HEK293 (cell line): Measurements from ENCODE around the gene PAXX.

ENCODE experiments used
- CTCF ChIA-PET: fragments of 350-600 bp; formaldehyde crosslinking; extraction: SDS; loops from one replicate; lab custom pipeline; 2021; ENCODE audit warnings: antibody characterized with exemption; lab: Yijun Ruan, JAX
- POLR2A ChIA-PET: fragments of 300-600 bp; formaldehyde crosslinking; extraction: SDS; loops from one replicate; lab custom pipeline; 2020; ENCODE audit warnings: antibody characterized with exemption, inconsistent platforms; lab: Yijun Ruan, JAX
- H3K27ac ChIP-seq: fragments of 200-500 bp; sonication (Bioruptor generic); 2 replicates; pipeline ENCODE4 v1.5.1; 2014; ENCODE audit warnings: low read depth, low read length, control low read depth, inconsistent platforms; ENCODE audit errors: extremely low read depth
- H3K36me3 ChIP-seq, 2 experiments: fragments of 200-500 bp in 1 of 2; sonication (Bioruptor generic) in 1 of 2; 1 replicate in 1 of 2; 2 replicates in 1 of 2; pipeline ENCODE4 v1.5.1; 2014 to 2017; ENCODE audit warnings: inconsistent platforms in 2 of 2, low read length in 2 of 2; ENCODE audit not compliant: control insufficient read depth in 2 of 2, insufficient read depth in 1 of 2
- H3K4me1 ChIP-seq: fragments of 200-500 bp; sonication (Bioruptor generic); 2 replicates; pipeline ENCODE4 v1.5.1; 2014; ENCODE audit warnings: mild to moderate bottlenecking, low read length, inconsistent platforms; ENCODE audit not compliant: control insufficient read depth, insufficient read depth
- H3K4me3 ChIP-seq: 2 replicates; pipeline ENCODE4 v1.5.1; 2011; ENCODE audit warnings: low read depth, mild to moderate bottlenecking, control low read depth, low read length, moderate library complexity
- H3K9me3 ChIP-seq: fragments of 200-500 bp; sonication (Bioruptor generic); 2 replicates; pipeline ENCODE4 v1.5.1; 2014; ENCODE audit warnings: low read depth, low read length, inconsistent platforms; ENCODE audit not compliant: control insufficient read depth, insufficient read depth
- EGR2 ChIP-seq: fragments of 450-650 bp; formaldehyde crosslinking; IDR thresholded peaks from 2 replicates; pipeline ENCODE4 v1.5.1; 2016; ENCODE audit warnings: low read depth, missing biosample characterization, missing genetic modification characterization
- GLI4 ChIP-seq: fragments of 450-650 bp; formaldehyde crosslinking; IDR thresholded peaks from 2 replicates; pipeline ENCODE4 v1.5.1; 2016; ENCODE audit warnings: missing biosample characterization, missing genetic modification characterization
- HOXC10 ChIP-seq: sonication (generic); formaldehyde crosslinking; IDR thresholded peaks from 2 replicates; pipeline ENCODE4 v1.8.1; 2023; ENCODE audit warnings: mild to moderate bottlenecking, missing genetic modification reagents
- IKZF3 ChIP-seq: fragments of 450-650 bp; IDR thresholded peaks from 2 replicates; pipeline ENCODE4 v1.5.0; 2018; ENCODE audit warnings: missing biosample characterization, mild to moderate bottlenecking, missing genetic modification characterization, moderate library complexity
- KLF1 ChIP-seq: fragments of 450-650 bp; formaldehyde crosslinking; IDR thresholded peaks from 2 replicates; pipeline ENCODE4 v1.5.1; 2016; ENCODE audit warnings: missing biosample characterization, missing genetic modification characterization
- SCRT1 ChIP-seq: fragments of 450-650 bp; formaldehyde crosslinking; IDR thresholded peaks from 2 replicates; pipeline ENCODE4 v1.5.1; 2016; ENCODE audit warnings: missing biosample characterization, missing genetic modification characterization, borderline replicate concordance
- SCRT2 ChIP-seq: fragments of 450-650 bp; formaldehyde crosslinking; IDR thresholded peaks from 2 replicates; pipeline ENCODE4 v1.5.1; 2016; ENCODE audit warnings: missing biosample characterization, missing genetic modification characterization
- TCF7L2 ChIP-seq: IDR thresholded peaks from 2 replicates; pipeline ENCODE4 v1.6.1; 2011; ENCODE audit warnings: low read depth, mild to moderate bottlenecking, inconsistent platforms, low read length, moderate library complexity, borderline replicate concordance
- YY1 ChIP-seq: fragments of 450-650 bp; formaldehyde crosslinking; IDR thresholded peaks from 2 replicates; pipeline ENCODE4 v1.5.1; 2018; ENCODE audit warnings: missing biosample characterization, missing genetic modification characterization
- ZBTB48 ChIP-seq: fragments of 450-650 bp; formaldehyde crosslinking; IDR thresholded peaks from 2 replicates; pipeline ENCODE4 v1.5.1; 2016; ENCODE audit warnings: missing biosample characterization, missing genetic modification characterization
- ZBTB8A ChIP-seq: fragments of 450-650 bp; formaldehyde crosslinking; IDR thresholded peaks from 2 replicates; pipeline ENCODE4 v1.5.1; 2016; ENCODE audit warnings: missing biosample characterization, missing genetic modification characterization
- ZEB2 ChIP-seq: fragments of 450-650 bp; formaldehyde crosslinking; IDR thresholded peaks from 2 replicates; pipeline ENCODE4 v1.5.1; 2016; ENCODE audit warnings: missing biosample characterization, missing genetic modification characterization
- ZNF175 ChIP-seq: fragments of 450-650 bp; formaldehyde crosslinking; IDR thresholded peaks from 2 replicates; pipeline ENCODE4 v1.5.1; 2016; ENCODE audit warnings: missing biosample characterization, missing genetic modification characterization
- ZNF324 ChIP-seq: fragments of 450-650 bp; formaldehyde crosslinking; IDR thresholded peaks from 2 replicates; pipeline ENCODE4 v1.5.1; 2016; ENCODE audit warnings: missing biosample characterization, missing genetic modification characterization
- ZNF521 ChIP-seq: fragments of 450-650 bp; formaldehyde crosslinking; IDR thresholded peaks from 2 replicates; pipeline ENCODE4 v1.5.1; 2017; ENCODE audit warnings: missing biosample characterization, mild to moderate bottlenecking, missing genetic modification characterization
- ZNF660 ChIP-seq: fragments of 450-650 bp; IDR thresholded peaks from 2 replicates; pipeline ENCODE4 v1.5.1; 2018; ENCODE audit warnings: missing biosample characterization, mild to moderate bottlenecking, missing genetic modification characterization
- ZNF664 ChIP-seq: fragments of 450-650 bp; formaldehyde crosslinking; IDR thresholded peaks from 2 replicates; pipeline ENCODE4 v1.5.1; 2016; ENCODE audit warnings: missing biosample characterization, missing genetic modification characterization
- TF ChIP-seq, protein P1 (sequence below): fragments of 450-650 bp; formaldehyde crosslinking; IDR thresholded peaks from 2 replicates; pipeline ENCODE4 v1.5.1; 2016; ENCODE audit warnings: missing biosample characterization, missing genetic modification characterization
- TF ChIP-seq, protein P2 (sequence below): fragments of 450-650 bp; formaldehyde crosslinking; IDR thresholded peaks from 2 replicates; pipeline ENCODE4 v1.5.1; 2016; ENCODE audit warnings: missing biosample characterization, missing genetic modification characterization, low read depth
- TF ChIP-seq, protein P3 (sequence below): fragments of 450-650 bp; formaldehyde crosslinking; IDR thresholded peaks from 2 replicates; pipeline ENCODE4 v1.5.1; 2016; ENCODE audit warnings: missing biosample characterization, missing genetic modification characterization
- TF ChIP-seq, protein P4 (sequence below): fragments of 450-650 bp; formaldehyde crosslinking; IDR thresholded peaks from 2 replicates; pipeline ENCODE4 v1.5.1; 2016; ENCODE audit warnings: missing biosample characterization, missing genetic modification characterization
- TF ChIP-seq, protein P5 (sequence below): fragments of 450-650 bp; formaldehyde crosslinking; IDR thresholded peaks from 2 replicates; pipeline ENCODE4 v1.5.1; 2016; ENCODE audit warnings: missing biosample characterization, missing genetic modification characterization
- TF ChIP-seq, protein P6 (sequence below): fragments of 450-650 bp; formaldehyde crosslinking; IDR thresholded peaks from 2 replicates; pipeline ENCODE4 v1.5.1; 2016; ENCODE audit warnings: missing biosample characterization, missing genetic modification characterization

PAXX gene

DNA sequence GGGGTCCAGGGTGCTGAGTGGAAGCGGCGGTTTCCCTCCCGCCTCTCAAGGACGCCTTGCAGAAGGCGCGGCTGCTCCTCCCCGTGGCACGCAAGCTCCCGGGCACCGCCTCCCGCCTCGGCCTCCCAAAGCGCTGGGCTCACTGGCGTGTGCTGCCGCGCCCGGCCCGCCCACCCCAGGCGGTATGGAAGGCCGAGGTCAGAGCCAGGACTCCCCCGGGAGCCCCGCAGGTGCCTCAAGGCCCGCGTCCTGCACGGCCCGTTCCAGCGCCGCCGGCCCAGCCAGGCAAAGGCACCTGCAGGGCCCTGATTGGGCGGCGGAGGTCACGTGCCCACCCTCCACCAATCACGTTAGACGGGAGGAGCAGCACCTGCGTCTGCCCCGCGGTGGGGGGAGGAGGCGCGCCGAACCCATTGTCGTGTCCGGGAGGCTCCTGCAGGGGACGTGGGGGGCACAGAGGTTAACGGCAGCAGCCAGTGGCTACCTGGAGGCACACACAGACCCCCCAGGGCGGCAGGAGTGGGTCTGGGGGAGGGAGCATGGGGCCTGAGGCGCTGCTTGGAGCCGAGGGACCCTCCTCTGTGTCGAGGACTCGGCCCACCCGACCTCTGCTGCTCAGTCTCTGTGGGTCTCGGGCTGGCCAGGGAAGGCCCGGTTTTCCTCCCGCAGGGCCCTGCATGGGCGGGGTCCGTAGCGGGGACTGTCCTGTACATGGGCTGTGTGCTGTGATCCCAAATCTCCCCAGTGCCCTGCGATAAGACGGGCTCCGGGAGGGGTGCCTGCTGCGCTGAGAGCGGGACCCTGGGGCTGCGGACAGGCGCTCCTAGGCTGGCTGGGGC is 42.2 kb upstream of the PAXX start:
- Histone ChIP-seq H3K36me3 (no peaks in the 10 kb centered on the region), H3K9me3 (no peaks in the 10 kb centered on the region), H3K4me1 (no peaks in the 10 kb centered on the region; the same call in 1 of the 2 replicates), H3K27ac (peak overlapping the region; percentile 76), H3K4me3 (peak overlapping the region; percentile 55)
- CTCF ChIA-PET, result interaction anchor here (0.6 to 1.4 kb wide), 2 partner anchors 20 to 26 kb away, joined by 3 to 5 read pairs; no protein-coding TSS in a partner anchor
- POLR2A ChIA-PET, result interaction anchor here (0.5 to 4.9 kb wide), 6 partner anchors 43 to 223 kb away, joined by 3 to 24 read pairs (median 3); partner anchors contain the start of genes CLIC3, PAXX and SAPCD2
- no peak for TF ChIP-seq ZNF664 (tag by site-specific recombination)
- TF ChIP-seq GLI4, result peak; percentile 96
- TF ChIP-seq, protein P1, sequence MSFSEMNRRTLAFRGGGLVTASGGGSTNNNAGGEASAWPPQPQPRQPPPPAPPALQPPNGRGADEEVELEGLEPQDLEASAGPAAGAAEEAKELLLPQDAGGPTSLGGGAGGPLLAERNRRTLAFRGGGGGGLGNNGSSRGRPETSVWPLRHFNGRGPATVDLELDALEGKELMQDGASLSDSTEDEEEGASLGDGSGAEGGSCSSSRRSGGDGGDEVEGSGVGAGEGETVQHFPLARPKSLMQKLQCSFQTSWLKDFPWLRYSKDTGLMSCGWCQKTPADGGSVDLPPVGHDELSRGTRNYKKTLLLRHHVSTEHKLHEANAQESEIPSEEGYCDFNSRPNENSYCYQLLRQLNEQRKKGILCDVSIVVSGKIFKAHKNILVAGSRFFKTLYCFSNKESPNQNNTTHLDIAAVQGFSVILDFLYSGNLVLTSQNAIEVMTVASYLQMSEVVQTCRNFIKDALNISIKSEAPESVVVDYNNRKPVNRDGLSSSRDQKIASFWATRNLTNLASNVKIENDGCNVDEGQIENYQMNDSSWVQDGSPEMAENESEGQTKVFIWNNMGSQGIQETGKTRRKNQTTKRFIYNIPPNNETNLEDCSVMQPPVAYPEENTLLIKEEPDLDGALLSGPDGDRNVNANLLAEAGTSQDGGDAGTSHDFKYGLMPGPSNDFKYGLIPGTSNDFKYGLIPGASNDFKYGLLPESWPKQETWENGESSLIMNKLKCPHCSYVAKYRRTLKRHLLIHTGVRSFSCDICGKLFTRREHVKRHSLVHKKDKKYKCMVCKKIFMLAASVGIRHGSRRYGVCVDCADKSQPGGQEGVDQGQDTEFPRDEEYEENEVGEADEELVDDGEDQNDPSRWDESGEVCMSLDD (tag by site-specific recombination), result peak; percentile 72; the same call in 1 of the 2 replicates
- no peak for TF ChIP-seq ZNF175 (tag by site-specific recombination)
- TF ChIP-seq KLF1 (tag by site-specific recombination), result peak; percentile 98
- TF ChIP-seq, protein P2, sequence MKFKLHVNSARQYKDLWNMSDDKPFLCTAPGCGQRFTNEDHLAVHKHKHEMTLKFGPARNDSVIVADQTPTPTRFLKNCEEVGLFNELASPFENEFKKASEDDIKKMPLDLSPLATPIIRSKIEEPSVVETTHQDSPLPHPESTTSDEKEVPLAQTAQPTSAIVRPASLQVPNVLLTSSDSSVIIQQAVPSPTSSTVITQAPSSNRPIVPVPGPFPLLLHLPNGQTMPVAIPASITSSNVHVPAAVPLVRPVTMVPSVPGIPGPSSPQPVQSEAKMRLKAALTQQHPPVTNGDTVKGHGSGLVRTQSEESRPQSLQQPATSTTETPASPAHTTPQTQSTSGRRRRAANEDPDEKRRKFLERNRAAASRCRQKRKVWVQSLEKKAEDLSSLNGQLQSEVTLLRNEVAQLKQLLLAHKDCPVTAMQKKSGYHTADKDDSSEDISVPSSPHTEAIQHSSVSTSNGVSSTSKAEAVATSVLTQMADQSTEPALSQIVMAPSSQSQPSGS, result no peak
- peak; percentile 32 for TF ChIP-seq SCRT2 (tag by site-specific recombination)
- TF ChIP-seq, protein P3, sequence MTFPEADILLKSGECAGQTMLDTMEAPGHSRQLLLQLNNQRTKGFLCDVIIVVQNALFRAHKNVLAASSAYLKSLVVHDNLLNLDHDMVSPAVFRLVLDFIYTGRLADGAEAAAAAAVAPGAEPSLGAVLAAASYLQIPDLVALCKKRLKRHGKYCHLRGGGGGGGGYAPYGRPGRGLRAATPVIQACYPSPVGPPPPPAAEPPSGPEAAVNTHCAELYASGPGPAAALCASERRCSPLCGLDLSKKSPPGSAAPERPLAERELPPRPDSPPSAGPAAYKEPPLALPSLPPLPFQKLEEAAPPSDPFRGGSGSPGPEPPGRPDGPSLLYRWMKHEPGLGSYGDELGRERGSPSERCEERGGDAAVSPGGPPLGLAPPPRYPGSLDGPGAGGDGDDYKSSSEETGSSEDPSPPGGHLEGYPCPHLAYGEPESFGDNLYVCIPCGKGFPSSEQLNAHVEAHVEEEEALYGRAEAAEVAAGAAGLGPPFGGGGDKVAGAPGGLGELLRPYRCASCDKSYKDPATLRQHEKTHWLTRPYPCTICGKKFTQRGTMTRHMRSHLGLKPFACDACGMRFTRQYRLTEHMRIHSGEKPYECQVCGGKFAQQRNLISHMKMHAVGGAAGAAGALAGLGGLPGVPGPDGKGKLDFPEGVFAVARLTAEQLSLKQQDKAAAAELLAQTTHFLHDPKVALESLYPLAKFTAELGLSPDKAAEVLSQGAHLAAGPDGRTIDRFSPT (tag by site-specific recombination), result peak; percentile 68; the same call in 1 of the 2 replicates
- no peak for TF ChIP-seq SCRT1 (tag by site-specific recombination)
- TF ChIP-seq ZBTB48 (tag by site-specific recombination), result peak; percentile 51; the same call in 1 of the 2 replicates
- TF ChIP-seq, protein P4, sequence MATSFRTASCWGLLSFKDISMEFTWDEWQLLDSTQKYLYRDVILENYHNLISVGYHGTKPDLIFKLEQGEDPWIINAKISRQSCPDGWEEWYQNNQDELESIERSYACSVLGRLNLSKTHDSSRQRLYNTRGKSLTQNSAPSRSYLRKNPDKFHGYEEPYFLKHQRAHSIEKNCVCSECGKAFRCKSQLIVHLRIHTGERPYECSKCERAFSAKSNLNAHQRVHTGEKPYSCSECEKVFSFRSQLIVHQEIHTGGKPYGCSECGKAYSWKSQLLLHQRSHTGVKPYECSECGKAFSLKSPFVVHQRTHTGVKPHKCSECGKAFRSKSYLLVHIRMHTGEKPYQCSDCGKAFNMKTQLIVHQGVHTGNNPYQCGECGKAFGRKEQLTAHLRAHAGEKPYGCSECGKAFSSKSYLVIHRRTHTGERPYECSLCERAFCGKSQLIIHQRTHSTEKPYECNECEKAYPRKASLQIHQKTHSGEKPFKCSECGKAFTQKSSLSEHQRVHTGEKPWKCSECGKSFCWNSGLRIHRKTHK, result no peak
- peak; percentile 24 for TF ChIP-seq EGR2
- TF ChIP-seq IKZF3 (tag by site-specific recombination), result no peak
- TF ChIP-seq ZNF324, result peak; percentile 23; the same call in 1 of the 2 replicates
- TF ChIP-seq, protein P5, sequence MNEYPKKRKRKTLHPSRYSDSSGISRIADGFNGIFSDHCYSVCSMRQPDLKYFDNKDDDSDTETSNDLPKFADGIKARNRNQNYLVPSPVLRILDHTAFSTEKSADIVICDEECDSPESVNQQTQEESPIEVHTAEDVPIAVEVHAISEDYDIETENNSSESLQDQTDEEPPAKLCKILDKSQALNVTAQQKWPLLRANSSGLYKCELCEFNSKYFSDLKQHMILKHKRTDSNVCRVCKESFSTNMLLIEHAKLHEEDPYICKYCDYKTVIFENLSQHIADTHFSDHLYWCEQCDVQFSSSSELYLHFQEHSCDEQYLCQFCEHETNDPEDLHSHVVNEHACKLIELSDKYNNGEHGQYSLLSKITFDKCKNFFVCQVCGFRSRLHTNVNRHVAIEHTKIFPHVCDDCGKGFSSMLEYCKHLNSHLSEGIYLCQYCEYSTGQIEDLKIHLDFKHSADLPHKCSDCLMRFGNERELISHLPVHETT (tag by site-specific recombination), result no peak
- TF ChIP-seq YY1 (tag by site-specific recombination), result no peak
- TF ChIP-seq ZBTB8A (tag by site-specific recombination), result peak; percentile 98
- no peak for TF ChIP-seq TCF7L2
- TF ChIP-seq HOXC10, result no peak
- TF ChIP-seq, protein P6, sequence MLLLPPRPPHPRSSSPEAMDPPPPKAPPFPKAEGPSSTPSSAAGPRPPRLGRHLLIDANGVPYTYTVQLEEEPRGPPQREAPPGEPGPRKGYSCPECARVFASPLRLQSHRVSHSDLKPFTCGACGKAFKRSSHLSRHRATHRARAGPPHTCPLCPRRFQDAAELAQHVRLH (tag by site-specific recombination), result no peak
- no peak for TF ChIP-seq ZNF660 (tag by site-specific recombination)
- peak; percentile 75; the same call in 1 of the 2 replicates for TF ChIP-seq ZEB2
- TF ChIP-seq ZNF521 (tag by site-specific recombination), result no peak
